Keratinocyte (primary cell): ENCODE measurements around the gene C4BPA. TPM values are rescaled to one million over a fixed set of nuclear protein-coding genes. Genes with fewer than 3 reads are reported as not detected.

Experiments used
- DNase-seq: peaks from one replicate; pipeline ENCODE4 v3.0.0-alpha.2; 2011; ENCODE audit warnings: low read depth, missing footprints, low spot score
- FAIRE-seq: peaks from 2 replicates; lab custom pipeline; 2011; peaks lifted over from hg19 to GRCh38; lab: Jason Lieb, UNC
- H2AFZ ChIP-seq: 2 replicates; pipeline ENCODE4 v1.6.0; 2012; ENCODE audit warnings: low read length, control low read depth, inconsistent platforms; ENCODE audit not compliant: control insufficient read depth
- H3K27ac ChIP-seq: 2 replicates; pipeline ENCODE4 v1.5.1; 2011; ENCODE audit warnings: low read length; ENCODE audit not compliant: control insufficient read depth, insufficient read depth
- H3K27me3 ChIP-seq: 3 replicates; pipeline ENCODE4 v1.6.0; 2011; ENCODE audit warnings: low read length; ENCODE audit not compliant: control insufficient read depth, insufficient read depth; ENCODE audit errors: extremely low read depth
- H3K36me3 ChIP-seq, 2 experiments: 2 replicates in 1 of 2; 3 replicates in 1 of 2; pipeline ENCODE4 v1.5.1; 2011; ENCODE audit warnings: low read length in 2 of 2, mild to moderate bottlenecking in 1 of 2; ENCODE audit not compliant: control insufficient read depth in 2 of 2, insufficient read depth in 2 of 2; ENCODE audit errors: extremely low read depth in 1 of 2
- H3K4me1 ChIP-seq: 3 replicates; pipeline ENCODE4 v1.5.1; 2011; ENCODE audit warnings: low read length; ENCODE audit not compliant: control insufficient read depth, insufficient read depth; ENCODE audit errors: extremely low read depth
- H3K4me2 ChIP-seq: 3 replicates; pipeline ENCODE4 v1.6.0; 2011; ENCODE audit warnings: low read depth, low read length; ENCODE audit not compliant: control insufficient read depth, insufficient read depth; ENCODE audit errors: extremely low read depth
- H3K4me3 ChIP-seq, 3 experiments: fragments of 200-600 bp in 1 of 3; sonication (generic) in 1 of 3; 2 replicates in 2 of 3; 3 replicates in 1 of 3; pipeline ENCODE4 v1.5.1; 2011 to 2016; ENCODE audit warnings: low read length in 3 of 3, mild to moderate bottlenecking in 3 of 3, control low read depth in 2 of 3, inconsistent platforms in 1 of 3, low read depth in 1 of 3, mixed read lengths in 1 of 3, mixed run types in 1 of 3, moderate library complexity in 1 of 3; ENCODE audit not compliant: control insufficient read depth in 2 of 3, insufficient read depth in 2 of 3; ENCODE audit errors: extremely low read depth in 1 of 3
- H3K79me2 ChIP-seq: 2 replicates; pipeline ENCODE4 v1.6.0; 2012; ENCODE audit warnings: low read length; ENCODE audit not compliant: control insufficient read depth, insufficient read depth
- H3K9ac ChIP-seq: 3 replicates; pipeline ENCODE4 v1.6.0; 2011; ENCODE audit warnings: low read length; ENCODE audit not compliant: control insufficient read depth, insufficient read depth; ENCODE audit errors: extremely low read depth
- H3K9me1 ChIP-seq: 3 replicates; pipeline ENCODE4 v1.6.0; 2011; ENCODE audit warnings: low read length; ENCODE audit not compliant: control insufficient read depth, insufficient read depth; ENCODE audit errors: extremely low read depth
- H3K9me3 ChIP-seq: 2 replicates; pipeline ENCODE4 v1.5.1; 2012; ENCODE audit warnings: low read depth, low read length; ENCODE audit not compliant: control insufficient read depth
- H4K20me1 ChIP-seq: 3 replicates; pipeline ENCODE4 v1.6.0; 2011; ENCODE audit warnings: low read length; ENCODE audit not compliant: control insufficient read depth, insufficient read depth; ENCODE audit errors: extremely low read depth
- EZH2 ChIP-seq: IDR thresholded peaks from one replicate; pipeline ENCODE4 v1.6.1; 2012; ENCODE audit warnings: inconsistent platforms, mild to moderate bottlenecking, low read length, moderate library complexity
- dilution Hi-C: fragments of 300-500 bp; cut with MboI; formaldehyde crosslinking; loops from one replicate; pipeline ENCODE4 v1.7.0; 2020; ENCODE audit warnings: low sequenced_read_pairs; ENCODE audit not compliant: extremely low pct_ligation_motif_present
- polyA plus RNA-seq, 5 experiments: library from polyadenylated mRNA; depleted of rRNA in 3 of 5; stranded (reverse) in 3 of 5; stranded (forward) in 1 of 5; unstranded in 1 of 5; fragments of >200 nt; gene quantifications; 1 replicate in 1 of 5; 2 replicates in 3 of 5; 3 replicates in 1 of 5; pipeline versions ENCODE4 v1.2.1 to v1.2.3, GENCODE V29; 2011 to 2012; ENCODE audit warnings: missing spikeins in 2 of 5, low read depth in 1 of 5, low replicate concordance in 1 of 5
- TF ChIP-seq, protein P1 (sequence below), 3 experiments: IDR thresholded peaks in 1 of 3; conservative IDR thresholded peaks in 1 of 3; optimal IDR thresholded peaks in 1 of 3; 2 replicates in 2 of 3; 3 replicates in 1 of 3; pipeline versions ENCODE3 to v1.5.1; 2011; ENCODE audit warnings: low read length in 3 of 3, mild to moderate bottlenecking in 3 of 3, moderate library complexity in 2 of 3, control low read depth in 1 of 3, inconsistent platforms in 1 of 3; ENCODE audit not compliant: insufficient read depth in 2 of 3; ENCODE audit errors: extremely low read depth in 1 of 3

Gene C4BPA
- polyA plus RNA-seq, 1 donor (not counting 4 experiments of a cell fraction or from before 2014, with no cell fraction given) = not detected

DNA sequence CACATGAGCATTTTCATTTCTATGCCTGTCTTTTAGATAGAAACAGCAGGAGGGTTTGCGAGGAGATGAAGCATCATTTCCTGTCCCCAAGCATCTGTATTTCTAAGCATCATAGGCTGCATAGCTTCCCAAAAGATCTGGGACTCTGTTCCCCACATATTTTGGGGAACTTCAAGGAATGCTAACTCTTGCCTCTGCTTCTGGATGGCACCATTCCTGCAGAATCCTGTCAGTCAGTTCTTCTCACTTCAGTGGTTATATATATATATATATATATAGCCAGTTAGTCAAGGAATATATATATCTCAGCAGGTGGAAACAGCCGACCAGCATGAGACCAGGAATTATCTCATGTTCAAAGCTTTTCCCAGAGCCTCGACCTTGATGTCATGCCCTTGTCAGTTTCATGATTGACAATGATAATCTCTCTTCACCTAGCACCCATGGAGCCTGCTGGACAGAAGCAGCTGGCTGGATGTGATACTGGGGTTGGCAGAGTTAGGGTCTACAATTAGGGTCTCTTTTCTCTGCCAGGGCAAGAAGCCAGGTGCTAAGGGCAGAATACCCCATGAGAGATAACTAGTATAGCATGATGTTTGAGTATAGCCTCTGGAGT is 48.5 kb upstream of the C4BPA start:
- peaks cover 3% of the 10 kb centered on the region for H3K79me2 ChIP-seq
- H2AFZ ChIP-seq = no peak overlapping the region
- H3K9me3 ChIP-seq = no peaks in the 10 kb centered on the region
- peaks cover 2 to 3% of the 10 kb centered on the region in 2 experiments for H3K36me3 ChIP-seq
- H3K9ac ChIP-seq = no peak overlapping the region
- peaks cover 26% of the 10 kb centered on the region for H3K4me1 ChIP-seq
- H3K27me3 ChIP-seq = no peaks in the 10 kb centered on the region
- H3K4me3 ChIP-seq = no peak overlapping the region
- H4K20me1 ChIP-seq = no peaks in the 10 kb centered on the region
- no peaks in the 10 kb centered on the region for H3K9me1 ChIP-seq
- H3K4me2 ChIP-seq = no peak overlapping the region
- no peak overlapping the region for H3K27ac ChIP-seq
- DNase-seq (no peak), FAIRE-seq (no peak)
- no peak for TF ChIP-seq EZH2
- TF ChIP-seq, protein P1, sequence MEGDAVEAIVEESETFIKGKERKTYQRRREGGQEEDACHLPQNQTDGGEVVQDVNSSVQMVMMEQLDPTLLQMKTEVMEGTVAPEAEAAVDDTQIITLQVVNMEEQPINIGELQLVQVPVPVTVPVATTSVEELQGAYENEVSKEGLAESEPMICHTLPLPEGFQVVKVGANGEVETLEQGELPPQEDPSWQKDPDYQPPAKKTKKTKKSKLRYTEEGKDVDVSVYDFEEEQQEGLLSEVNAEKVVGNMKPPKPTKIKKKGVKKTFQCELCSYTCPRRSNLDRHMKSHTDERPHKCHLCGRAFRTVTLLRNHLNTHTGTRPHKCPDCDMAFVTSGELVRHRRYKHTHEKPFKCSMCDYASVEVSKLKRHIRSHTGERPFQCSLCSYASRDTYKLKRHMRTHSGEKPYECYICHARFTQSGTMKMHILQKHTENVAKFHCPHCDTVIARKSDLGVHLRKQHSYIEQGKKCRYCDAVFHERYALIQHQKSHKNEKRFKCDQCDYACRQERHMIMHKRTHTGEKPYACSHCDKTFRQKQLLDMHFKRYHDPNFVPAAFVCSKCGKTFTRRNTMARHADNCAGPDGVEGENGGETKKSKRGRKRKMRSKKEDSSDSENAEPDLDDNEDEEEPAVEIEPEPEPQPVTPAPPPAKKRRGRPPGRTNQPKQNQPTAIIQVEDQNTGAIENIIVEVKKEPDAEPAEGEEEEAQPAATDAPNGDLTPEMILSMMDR (optimal IDR thresholded peaks at IDR 0.05 in 1 of 3, IDR thresholded peaks at IDR 0.05 in 1 of 3, conservative IDR thresholded peaks at IDR 0.05 in 1 of 3; ENCODE audit: extremely low read depth in 1 of 3, insufficient read depth in 2 of 3, low read length in 3 of 3) = no peak
- dilution Hi-C loops = no loop called here

DNA sequence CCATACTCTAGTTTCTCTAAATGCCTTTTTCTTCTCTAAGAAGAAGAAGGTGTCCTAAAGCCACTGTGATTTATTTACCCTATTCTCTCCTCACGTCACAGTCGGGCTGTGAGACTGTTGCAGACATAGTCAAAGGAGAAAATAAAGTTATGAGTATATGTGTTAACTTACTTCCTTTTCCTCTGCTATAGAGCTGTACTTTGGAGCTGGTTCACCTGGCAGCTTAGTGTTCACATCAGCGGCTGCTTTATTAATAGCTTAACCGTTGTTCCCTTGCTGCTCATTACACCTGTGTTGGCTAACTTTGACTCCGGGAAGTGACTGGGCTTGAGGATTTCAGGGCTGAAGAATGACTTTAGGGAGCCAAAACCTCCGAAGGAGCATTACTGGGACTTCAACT is 47.4 kb upstream of the C4BPA start:
- no peak overlapping the region for H3K27ac ChIP-seq

More for the DNA sequence above, 47.4 kb upstream of the C4BPA start:
- Histone ChIP-seq H3K9me1 (no peaks in the 10 kb centered on the region), H3K36me3 (peaks cover 5 to 8% of the 10 kb centered on the region in 2 experiments), H3K4me1 (peaks cover 18% of the 10 kb centered on the region), H3K79me2 (no peaks in the 10 kb centered on the region), H3K4me2 (no peak overlapping the region), H3K4me3 (no peak overlapping the region), H3K9me3 (no peaks in the 10 kb centered on the region), H3K9ac (no peak overlapping the region), H4K20me1 (no peaks in the 10 kb centered on the region), H3K27me3 (no peaks in the 10 kb centered on the region), H2AFZ (no peak overlapping the region)
- no peak for FAIRE-seq
- dilution Hi-C loops = no loop called here
- DNase-seq = no peak
- no peak for TF ChIP-seq EZH2
- TF ChIP-seq, protein P1 (optimal IDR thresholded peaks at IDR 0.05 in 1 of 3, IDR thresholded peaks at IDR 0.05 in 1 of 3, conservative IDR thresholded peaks at IDR 0.05 in 1 of 3; ENCODE audit: extremely low read depth in 1 of 3, insufficient read depth in 2 of 3, low read length in 3 of 3) = no peak
